NB4 (cell line): Measurements from ENCODE around the gene DCTN2.

Experiments
- DNase-seq: peaks from one replicate; pipeline ENCODE4 v3.0.0; 2010; ENCODE audit warnings: low read depth
- H3K4me3 ChIP-seq: one replicate; pipeline ENCODE4 v1.5.1; 2011; ENCODE audit warnings: mild to moderate bottlenecking, low read depth, low read length, moderate library complexity
- CTCF ChIP-seq: IDR thresholded peaks from one replicate; pipeline ENCODE4 v1.5.1; 2012; ENCODE audit warnings: low read depth, low read length
- MAX ChIP-seq: IDR thresholded peaks from 2 replicates; pipeline ENCODE4 v1.6.1; 2011; ENCODE audit warnings: low read depth, low read length
- MYC ChIP-seq: IDR thresholded peaks from 2 replicates; pipeline ENCODE4 v1.6.1; 2011; ENCODE audit warnings: low read depth, low read length
- POLR2A ChIP-seq: IDR thresholded peaks from 2 replicates; pipeline ENCODE4 v1.6.1; 2011; ENCODE audit warnings: mild to moderate bottlenecking; ENCODE audit not compliant: insufficient read length; ENCODE audit errors: extremely low read depth

Gene DCTN2

GRCh38 chr12:57579011-57579410 lies 32.0 kb upstream of the DCTN2 start:
- H3K4me3 ChIP-seq: no peak overlapping the region
- TF ChIP-seq MAX: no peak
- TF ChIP-seq POLR2A: no peak
- no peak for TF ChIP-seq MYC
- no peak for TF ChIP-seq CTCF
- DNase-seq: no peak

DNA sequence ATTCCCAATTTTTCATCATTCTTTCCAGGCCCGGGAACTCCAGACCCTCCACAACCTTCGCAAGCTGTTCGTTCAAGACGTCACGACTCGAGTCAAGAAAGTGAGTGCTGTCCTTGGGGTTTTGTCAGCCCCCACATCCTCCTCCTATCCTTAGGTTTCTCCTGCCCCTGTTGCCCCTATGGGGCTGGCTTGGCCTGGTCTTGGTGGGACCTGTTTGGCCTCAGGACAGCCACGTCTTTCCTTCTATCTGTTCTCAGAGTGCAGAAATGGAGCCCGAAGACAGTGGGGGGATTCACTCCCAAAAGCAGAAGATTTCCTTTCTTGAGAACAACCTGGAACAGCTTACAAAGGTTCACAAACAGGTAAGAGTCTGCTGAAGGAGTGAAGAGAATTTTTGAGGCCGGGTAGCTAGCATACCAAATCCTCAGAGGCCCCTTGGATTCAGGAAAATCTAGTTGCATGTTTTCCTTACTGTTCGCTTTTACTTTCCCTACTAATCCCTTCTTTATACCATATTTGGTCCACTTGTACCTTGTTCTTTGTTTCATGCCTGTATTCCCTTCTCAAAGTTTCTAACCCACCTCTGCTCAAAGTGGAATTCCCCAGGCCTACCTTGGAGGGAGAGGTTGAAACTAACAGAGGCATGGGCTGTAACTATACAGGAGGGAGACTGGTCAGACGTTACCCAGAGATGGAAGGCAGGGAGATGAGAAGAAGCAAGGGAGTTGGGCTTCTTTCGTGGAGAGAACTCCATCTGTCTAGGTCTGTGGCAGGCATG lies 31.2 kb upstream of the DCTN2 start:
- no peak overlapping the region for H3K4me3 ChIP-seq
- TF ChIP-seq MYC: no peak
- TF ChIP-seq POLR2A: no peak
- no peak for TF ChIP-seq CTCF
- TF ChIP-seq MAX: no peak
- no peak for DNase-seq

- no peak overlapping the region for H3K4me3 ChIP-seq
- TF ChIP-seq MYC (no peak), CTCF (no peak), MAX (no peak), POLR2A (no peak)
- DNase-seq: no peak
These were observed 29.7 kb upstream of the DCTN2 start for GRCh38 chr12:57576613-57577160.

DNA sequence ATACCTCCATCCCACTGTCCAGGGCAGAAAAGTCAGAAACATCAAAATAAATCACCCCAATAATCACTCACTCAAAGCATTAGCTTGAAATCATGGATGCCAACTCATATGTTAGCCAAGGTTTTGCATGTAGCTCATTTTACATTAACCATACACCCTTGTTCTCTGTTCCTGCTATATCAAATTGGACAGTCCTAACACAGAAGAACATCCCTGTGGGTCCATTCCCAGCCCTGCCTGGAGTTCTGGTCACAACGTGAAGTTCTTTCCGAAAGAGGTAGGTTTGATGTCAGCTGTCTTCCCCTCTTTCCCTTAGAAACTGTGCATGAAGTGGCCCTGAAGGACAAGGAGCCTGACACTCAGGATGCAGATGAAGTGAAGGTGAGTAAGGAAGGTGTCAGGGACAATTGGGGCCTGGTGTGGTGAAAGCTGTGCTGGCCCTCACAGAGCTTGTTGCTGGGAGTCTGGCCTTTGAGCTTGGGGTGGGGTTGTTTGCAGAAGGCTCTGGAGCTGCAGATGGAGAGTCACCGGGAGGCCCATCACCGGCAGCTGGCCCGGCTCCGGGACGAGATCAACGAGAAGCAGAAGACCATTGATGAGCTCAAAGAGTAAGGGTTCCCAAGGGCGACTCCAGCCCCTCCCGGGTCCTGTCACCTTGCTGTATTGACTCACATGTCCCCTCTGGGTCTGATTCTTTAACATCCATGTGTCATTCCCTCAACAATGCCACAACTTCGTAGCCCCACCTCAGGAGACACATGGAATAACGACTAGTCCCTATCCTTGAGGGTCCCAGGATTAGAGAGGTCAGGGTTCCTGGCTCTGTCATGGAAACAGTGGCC lies 29.0 kb upstream of the DCTN2 start:
- TF ChIP-seq POLR2A: no peak
- TF ChIP-seq CTCF: no peak
- TF ChIP-seq MAX: no peak
- no peak for TF ChIP-seq MYC

GRCh38 chr12:57574795-57575194 lies 27.8 kb upstream of the DCTN2 start:
- H3K4me3 ChIP-seq: no peak overlapping the region
- DNase-seq: no peak
- TF ChIP-seq MAX: no peak
- TF ChIP-seq POLR2A: no peak
- TF ChIP-seq MYC: no peak
- TF ChIP-seq CTCF: no peak

More for the DNA sequence above, 29.0 kb upstream of the DCTN2 start:
- no peak for DNase-seq
- H3K4me3 ChIP-seq: no peak overlapping the region
